Naive thymus-derived CD4-positive, alpha-beta T cell (primary cell): ENCODE data around the gene CHD9. TPM values are rescaled to one million over a fixed set of nuclear protein-coding genes. Genes with fewer than 3 reads are reported as not detected.
"Not testable (repeated sequence)": the region's sequence is repeated elsewhere in the genome, so short reads cannot be mapped to it uniquely, and the experiment has no call there.

Source experiments
- ATAC-seq: fragments of 150-1000 bp; cut with Tn5 transposase; 2 replicates; pipeline ENCODE4 v1.10.0; 2021; ENCODE audit warnings: mild to moderate bottlenecking, moderate library complexity
- CTCF ChIA-PET: fragments of 350-600 bp; sonication (Branson Sonifier 250); formaldehyde crosslinking; loops from one replicate; lab custom pipeline; 2021; ENCODE audit warnings: antibody characterized with exemption; lab: Charles Lee
- POLR2A ChIA-PET: fragments of 350-600 bp; sonication (Branson Sonifier 250); formaldehyde crosslinking; loops from one replicate; lab custom pipeline; 2021; ENCODE audit warnings: antibody characterized with exemption, inconsistent platforms; lab: Charles Lee
- DNase-seq, 9 donors: peaks; one replicate each; pipeline versions ENCODE4 v3.0.0 to v3.0.0-alpha.2; 2020 to 2022; ENCODE audit warnings: mixed read lengths in 1 of 9
- H3K27ac ChIP-seq: one replicate; pipeline ENCODE4 v1.7.0; 2013; ENCODE audit warnings: mild to moderate bottlenecking, low read depth, low read length, moderate library complexity
- H3K27me3 ChIP-seq, 2 donors: one replicate each; pipeline ENCODE4 v1.7.0; 2013; ENCODE audit warnings: low read length in 2 of 2, mild to moderate bottlenecking in 2 of 2, moderate library complexity in 2 of 2; ENCODE audit not compliant: control insufficient read depth in 2 of 2, insufficient read depth in 2 of 2
- H3K36me3 ChIP-seq, 3 experiments: 1 replicate in 2 of 3; 2 replicates in 1 of 3; pipeline ENCODE4 v1.7.0; 2013; ENCODE audit warnings: low read length in 3 of 3, mild to moderate bottlenecking in 3 of 3, moderate library complexity in 1 of 3; ENCODE audit not compliant: insufficient read depth in 3 of 3, control insufficient read depth in 2 of 3
- H3K4me1 ChIP-seq, 2 donors: one replicate each; pipeline ENCODE4 v1.7.0; 2013; ENCODE audit warnings: low read length in 2 of 2, mild to moderate bottlenecking in 2 of 2, moderate library complexity in 1 of 2; ENCODE audit not compliant: control insufficient read depth in 2 of 2, insufficient read depth in 2 of 2
- H3K4me3 ChIP-seq: 2 replicates; pipeline ENCODE4 v1.7.0; 2013; ENCODE audit warnings: mild to moderate bottlenecking, low read length
- H3K9me3 ChIP-seq, 3 experiments: 1 replicate in 2 of 3; 2 replicates in 1 of 3; pipeline ENCODE4 v1.7.0; 2013; ENCODE audit warnings: low read length in 3 of 3; ENCODE audit not compliant: control insufficient read depth in 2 of 3
- H3K27ac Mint-ChIP-seq, 9 donors: one replicate each; pipeline ENCODE4 v1.8.0; 2020 to 2022; ENCODE audit warnings: mixed read lengths in 9 of 9, mild to moderate bottlenecking in 8 of 9, moderate library complexity in 5 of 9, inconsistent platforms in 2 of 9
- H3K27me3 Mint-ChIP-seq, 5 donors: one replicate each; pipeline ENCODE4 v1.8.0; 2021 to 2022; ENCODE audit warnings: mixed read lengths in 5 of 5, mild to moderate bottlenecking in 1 of 5
- H3K36me3 Mint-ChIP-seq, 5 donors: one replicate each; pipeline ENCODE4 v1.8.0; 2020 to 2022; ENCODE audit warnings: mixed read lengths in 5 of 5, mild to moderate bottlenecking in 3 of 5, inconsistent platforms in 1 of 5
- H3K4me1 Mint-ChIP-seq, 7 donors: one replicate each; pipeline ENCODE4 v1.8.0; 2020 to 2022; ENCODE audit warnings: mixed read lengths in 7 of 7, mild to moderate bottlenecking in 3 of 7, inconsistent platforms in 1 of 7
- H3K4me3 Mint-ChIP-seq, 10 donors: one replicate each; pipeline ENCODE4 v1.8.0; 2020 to 2022; ENCODE audit warnings: mild to moderate bottlenecking in 10 of 10, mixed read lengths in 10 of 10, moderate library complexity in 6 of 10, inconsistent platforms in 2 of 10
- H3K9me3 Mint-ChIP-seq, 11 donors: one replicate each; pipeline ENCODE4 v1.8.0; 2020 to 2022; ENCODE audit warnings: mixed read lengths in 11 of 11, mild to moderate bottlenecking in 4 of 11, inconsistent platforms in 1 of 11, moderate library complexity in 1 of 11
- intact Hi-C, 2 donors: fragments of 100-400 bp; cut with micrococcal nuclease; formaldehyde crosslinking; loops; one replicate each; pipeline ENCODE4 v1.15.1; 2023
- polyA plus RNA-seq, 2 donors: library from polyadenylated mRNA; unstranded; fragments of 300-500 nt; fragmentation: Illumina TruSeq; gene quantifications; one replicate each; pipeline ENCODE4 v1.2.3, GENCODE V29; 2021
- total RNA-seq, 6 experiments: library from RNA in 5 of 6; stranded (reverse) in 5 of 6; gene quantifications; 1 replicate in 5 of 6; 2 replicates in 1 of 6; pipeline ENCODE4 v1.2.3 and lab custom pipeline; 2021 to 2026

CHD9 gene
- total and polyA plus RNA-seq, 7 experiments from 2014 or later, result 23.8 to 46.4 (median 30.6) TPM

DNA sequence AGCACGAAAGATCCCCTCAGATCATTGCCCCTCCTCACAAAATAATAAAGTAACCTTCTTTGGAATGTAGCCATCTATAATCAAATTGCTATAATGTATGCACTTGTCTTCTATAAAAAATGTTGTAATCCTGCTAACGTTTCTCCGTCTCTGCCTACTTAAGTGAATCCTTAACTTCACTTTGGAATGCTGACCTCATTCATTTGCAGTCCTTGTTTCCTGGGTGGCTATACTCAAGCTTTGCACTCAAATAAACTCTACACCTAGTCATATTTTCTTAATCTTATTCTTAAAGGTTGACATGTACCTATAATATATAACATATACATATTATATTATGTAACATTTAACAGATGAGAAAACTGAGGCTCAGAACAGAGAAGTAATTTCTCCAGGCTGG is 24.8 kb upstream of the CHD9 start:
- H3K4me3 Mint-ChIP-seq, result no peak overlapping the region
- intact Hi-C loops, result no loop called here
- no peaks in the 10 kb centered on the region for H3K27me3 ChIP-seq
- H3K27ac ChIP-seq, result no peak overlapping the region
- DNase-seq (no peak), ATAC-seq (no peak)
- H3K4me1 ChIP-seq, result no peaks in the 10 kb centered on the region
- H3K36me3 Mint-ChIP-seq, result peaks cover 0 to 3% (median 0%) of the 10 kb centered on the region in 5 donors
- peaks cover 0 to 3% (median 0%) of the 10 kb centered on the region in 7 donors for H3K4me1 Mint-ChIP-seq
- H3K27me3 Mint-ChIP-seq, result peaks cover 4 to 35% (median 21%) of the 10 kb centered on the region in 5 donors
- POLR2A ChIA-PET, result no interaction called here
- no peak overlapping the region for H3K4me3 ChIP-seq
- CTCF ChIA-PET, result no interaction called here
- no peaks in the 10 kb centered on the region for H3K36me3 ChIP-seq
- H3K9me3 ChIP-seq, result no peaks in the 10 kb centered on the region
- H3K9me3 Mint-ChIP-seq, result peaks cover 0 to 9% (median 2%) of the 10 kb centered on the region in 11 donors
- H3K27ac Mint-ChIP-seq, result no peak overlapping the region

DNA sequence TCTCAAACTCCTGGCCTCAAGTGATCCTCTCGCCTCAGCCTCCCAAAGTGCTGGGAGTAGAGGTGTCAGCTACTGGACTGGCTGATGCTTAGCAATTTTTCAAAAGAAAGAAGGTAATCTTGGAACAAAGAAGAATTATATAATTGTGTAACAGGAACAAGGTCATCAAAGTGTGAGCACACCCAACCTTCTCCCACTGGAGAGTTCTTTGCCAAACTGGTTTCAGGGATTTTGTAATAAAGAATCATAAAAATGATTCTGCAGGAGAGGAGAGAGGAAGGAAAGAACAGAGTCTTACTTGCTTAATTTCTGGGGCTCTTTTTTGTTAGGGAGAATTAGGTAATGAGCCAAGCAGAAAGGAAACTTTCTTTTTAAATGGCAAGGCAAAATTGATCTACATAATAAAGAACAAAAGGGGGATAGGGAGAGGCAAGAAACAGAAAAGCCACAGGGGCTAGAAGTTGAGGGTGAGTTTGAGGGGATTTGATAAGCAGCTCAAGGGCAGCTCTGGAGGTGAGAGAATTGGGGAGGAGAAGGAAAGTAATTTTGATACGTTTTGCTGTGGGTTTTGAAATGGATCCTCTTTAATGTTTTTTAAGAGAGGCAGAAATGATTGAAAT is 23.4 kb upstream of the CHD9 start:
- POLR2A ChIA-PET, result no interaction called here
- Mint-ChIP-seq H3K27ac (no peak overlapping the region), H3K4me3 (no peak overlapping the region), H3K4me1 (peaks cover 0 to 3% (median 0%) of the 10 kb centered on the region in 7 donors), H3K36me3 (peaks cover 0 to 3% (median 0%) of the 10 kb centered on the region in 5 donors), H3K9me3 (peaks cover 0 to 9% (median 2%) of the 10 kb centered on the region in 11 donors), H3K27me3 (peaks cover under 1 to 42% (median 27%) of the 10 kb centered on the region in 5 donors)
- Histone ChIP-seq H3K4me1 (no peaks in the 10 kb centered on the region), H3K27ac (no peak overlapping the region), H3K27me3 (no peaks in the 10 kb centered on the region), H3K36me3 (no peaks in the 10 kb centered on the region), H3K4me3 (no peak overlapping the region), H3K9me3 (no peaks in the 10 kb centered on the region)
- DNase-seq (no peak), ATAC-seq (no peak)
- CTCF ChIA-PET, result no interaction called here
- intact Hi-C loops, result no loop called here

DNA sequence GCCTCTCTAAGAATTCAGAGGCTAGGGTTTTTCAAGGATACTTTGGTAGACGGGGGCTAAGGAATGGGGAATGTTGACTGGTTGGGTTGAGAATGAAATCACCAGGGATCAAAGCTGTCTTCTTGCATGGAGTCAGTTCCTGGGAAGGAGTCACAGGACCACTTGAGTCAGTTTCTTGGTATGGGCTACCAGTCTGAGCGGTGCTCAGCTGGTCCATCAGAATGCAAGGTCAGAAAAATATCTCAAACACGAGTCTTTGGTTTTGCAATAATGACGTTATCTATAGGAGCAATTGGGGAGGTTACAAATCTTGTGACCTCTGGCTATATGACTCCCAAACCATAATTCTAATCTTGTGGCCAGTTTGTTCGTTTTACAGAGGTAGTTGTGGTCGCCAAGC is 20.5 kb upstream of the CHD9 start:
- peaks cover 0 to 39% (median 25%) of the 10 kb centered on the region in 5 donors for H3K27me3 Mint-ChIP-seq
- H3K36me3 Mint-ChIP-seq, result peaks cover 0 to 3% (median 0%) of the 10 kb centered on the region in 5 donors
- Histone ChIP-seq H3K4me3 (no peak overlapping the region), H3K27me3 (no peaks in the 10 kb centered on the region), H3K4me1 (no peaks in the 10 kb centered on the region), H3K27ac (no peak overlapping the region), H3K9me3 (no peaks in the 10 kb centered on the region), H3K36me3 (no peaks in the 10 kb centered on the region)
- H3K27ac Mint-ChIP-seq, result no peak overlapping the region
- DNase-seq (no peak), ATAC-seq (no peak)
- H3K9me3 Mint-ChIP-seq, result peaks cover 0 to 9% (median 2%) of the 10 kb centered on the region in 11 donors
- ChIA-PET POLR2A (no interaction called here), CTCF (no interaction called here)
- peaks cover 0 to 2% (median 0%) of the 10 kb centered on the region in 7 donors for H3K4me1 Mint-ChIP-seq
- H3K4me3 Mint-ChIP-seq, result no peak overlapping the region
- intact Hi-C loops, result no loop called here

DNA sequence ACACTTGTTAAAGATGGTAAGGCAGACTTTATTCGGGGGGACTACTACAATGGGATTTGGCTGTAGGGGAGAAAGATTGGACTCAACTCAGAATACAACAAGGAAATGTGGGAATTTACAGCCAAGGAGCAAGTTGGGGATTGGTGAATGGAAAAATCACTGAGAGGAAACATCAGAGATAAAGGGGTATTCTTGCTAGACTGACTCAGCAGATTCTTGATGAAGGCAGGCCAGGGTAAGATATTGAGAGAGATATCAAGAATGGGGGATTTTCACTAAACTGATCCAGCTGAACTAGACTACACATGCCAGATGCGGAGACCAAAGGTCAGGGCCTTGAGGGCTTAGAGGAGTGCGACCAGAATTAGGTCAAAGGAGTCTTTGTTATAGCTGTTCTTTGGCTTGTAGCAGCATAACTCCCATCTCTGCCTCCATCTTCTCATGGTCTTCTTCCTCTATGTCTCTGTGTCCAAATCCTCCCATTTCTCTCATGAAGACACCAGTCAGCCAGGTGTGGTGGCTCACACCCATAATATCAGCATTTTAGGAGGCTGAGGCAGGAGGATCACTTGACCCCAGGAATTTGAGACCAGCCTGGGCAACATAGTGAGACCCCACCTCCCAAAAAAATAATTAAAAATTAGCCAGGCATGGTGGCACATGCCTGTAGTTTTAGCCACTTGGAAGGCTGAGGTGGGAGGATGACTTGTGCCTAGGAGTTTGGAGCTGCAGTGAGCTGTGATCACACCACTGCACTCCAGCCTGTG is 19.4 kb upstream of the CHD9 start:
- H3K27me3 ChIP-seq, result no peaks in the 10 kb centered on the region
- Mint-ChIP-seq H3K4me3 (no peak overlapping the region), H3K4me1 (no peaks in the 10 kb centered on the region), H3K27ac (no peak overlapping the region), H3K9me3 (peaks cover 0 to 9% (median 2%) of the 10 kb centered on the region in 11 donors), H3K27me3 (peaks cover 0 to 34% (median 20%) of the 10 kb centered on the region in 5 donors), H3K36me3 (peaks cover 0 to 3% (median 0%) of the 10 kb centered on the region in 5 donors)
- H3K4me3 ChIP-seq, result no peak overlapping the region
- ATAC-seq (no peak), DNase-seq (no peak)
- intact Hi-C loops, result no loop called here
- H3K9me3 ChIP-seq, result no peaks in the 10 kb centered on the region
- POLR2A ChIA-PET, result no interaction called here
- H3K36me3 ChIP-seq, result no peaks in the 10 kb centered on the region
- H3K4me1 ChIP-seq, result no peaks in the 10 kb centered on the region
- CTCF ChIA-PET, result no interaction called here
- no peak overlapping the region for H3K27ac ChIP-seq

DNA sequence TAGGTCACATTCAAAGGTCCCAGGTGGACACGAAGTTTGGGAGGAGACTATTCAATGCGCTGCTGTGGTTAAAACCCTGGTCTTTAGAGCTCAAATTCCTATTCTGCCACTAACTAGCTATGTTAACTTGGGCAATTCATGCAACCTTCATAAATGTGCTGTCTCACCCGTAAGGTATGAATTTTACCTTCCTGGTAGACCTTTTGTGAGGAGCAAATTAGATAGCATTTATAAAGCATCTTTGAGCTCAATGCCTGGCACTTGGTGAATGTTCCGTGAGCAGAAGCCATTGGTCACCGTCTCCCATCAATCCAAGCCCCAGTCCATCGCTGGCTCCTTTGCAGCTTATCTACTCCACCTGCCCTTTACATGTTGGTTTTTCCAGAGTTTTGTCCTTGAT is 18.7 kb upstream of the CHD9 start:
- intact Hi-C loops, result no loop called here
- POLR2A ChIA-PET, result interaction anchor here (0.5 kb wide), 1 partner anchor 214 kb away, joined by 3 read pairs; no protein-coding TSS in a partner anchor
- CTCF ChIA-PET, result no interaction called here

DNA sequence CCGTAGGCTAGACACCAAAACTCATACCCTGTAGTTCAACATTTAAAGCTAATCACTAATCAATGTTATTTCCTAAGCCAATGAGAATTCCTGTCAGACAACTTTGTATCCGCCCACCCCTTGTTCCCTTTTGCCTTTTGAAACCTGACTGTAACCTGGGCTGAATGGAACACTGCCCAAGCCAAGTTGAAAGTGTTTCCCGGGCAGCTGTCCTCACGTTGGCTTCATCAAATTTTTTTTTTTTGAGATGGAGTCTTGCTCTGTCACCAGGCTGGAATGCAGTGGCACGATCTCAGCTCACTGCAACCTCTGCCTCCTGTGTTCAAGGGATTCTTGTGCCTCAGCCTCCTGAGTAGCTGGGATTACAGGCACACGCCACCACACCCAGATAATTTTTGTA is 18.1 kb upstream of the CHD9 start:
- CTCF ChIA-PET, intact Hi-C loops: not testable (repeated sequence)

More for the DNA sequence above, 18.7 kb upstream of the CHD9 start:
- Mint-ChIP-seq H3K27ac (no peak overlapping the region), H3K27me3 (peaks cover 0 to 39% (median 20%) of the 10 kb centered on the region in 5 donors), H3K36me3 (peaks cover 0 to 3% (median 0%) of the 10 kb centered on the region in 5 donors), H3K4me1 (peaks cover 0 to 5% (median 0%) of the 10 kb centered on the region in 7 donors), H3K9me3 (peaks cover 0 to 10% (median 2%) of the 10 kb centered on the region in 11 donors), H3K4me3 (no peak overlapping the region)
- Histone ChIP-seq H3K4me3 (no peak overlapping the region), H3K27ac (no peak overlapping the region), H3K27me3 (no peaks in the 10 kb centered on the region), H3K4me1 (no peaks in the 10 kb centered on the region), H3K36me3 (no peaks in the 10 kb centered on the region), H3K9me3 (no peaks in the 10 kb centered on the region)
- no peak for ATAC-seq
- no peak for DNase-seq

More for the DNA sequence above, 18.1 kb upstream of the CHD9 start:
- POLR2A ChIA-PET, H3K4me3 ChIP-seq, H3K27me3 ChIP-seq, H3K36me3 ChIP-seq, H3K27ac Mint-ChIP-seq, H3K36me3 Mint-ChIP-seq, H3K9me3 ChIP-seq, DNase-seq, H3K4me3 Mint-ChIP-seq, H3K4me1 ChIP-seq, ATAC-seq, H3K27ac ChIP-seq, H3K4me1 Mint-ChIP-seq: not testable (repeated sequence)
- peaks cover 0 to 10% (median 2%) of the 10 kb centered on the region in 11 donors for H3K9me3 Mint-ChIP-seq
- H3K27me3 Mint-ChIP-seq, result peaks cover 0 to 39% (median 20%) of the 10 kb centered on the region in 5 donors
